HepG2 (cell line): ENCODE measurements around the gene CPNE2. TPM values are rescaled to one million over a fixed set of nuclear protein-coding genes. Genes with fewer than 3 reads are reported as not detected.
A peak's percentile ranks its signal among the peaks of the same experiment; 100 is the strongest.

Experiments
- ARNT ChIP-seq: fragments of 450-650 bp; IDR thresholded peaks from 2 replicates; pipeline ENCODE4 v1.6.1; 2017
- CEBPZ ChIP-seq: IDR thresholded peaks from 2 replicates; pipeline ENCODE4 v1.6.1; 2012; ENCODE audit warnings: low read length, improper control_type of control experiment
- FOXP1 ChIP-seq, 2 experiments: fragments of 450-650 bp in 1 of 2; IDR thresholded peaks; 2 replicates each; pipeline ENCODE4 v1.6.1; 2017 to 2018; ENCODE audit warnings: antibody characterized with exemption in 1 of 2
- GPBP1L1 ChIP-seq: sonication (generic); formaldehyde crosslinking; IDR thresholded peaks from 2 replicates; pipeline ENCODE4 v1.5.0; 2020; ENCODE audit warnings: mild to moderate bottlenecking, missing genetic modification reagents
- KMT2B ChIP-seq: IDR thresholded peaks from 2 replicates; pipeline ENCODE4 v1.6.1; 2016; ENCODE audit warnings: missing genetic modification reagents, missing compliant biosample characterization
- MAX ChIP-seq: IDR thresholded peaks from 2 replicates; pipeline ENCODE4 v1.6.1; 2012; ENCODE audit warnings: inconsistent platforms
- NRL ChIP-seq: sonication (generic); formaldehyde crosslinking; IDR thresholded peaks from 2 replicates; pipeline ENCODE4 v1.5.0; 2020; ENCODE audit warnings: missing genetic modification reagents, mild to moderate bottlenecking, moderate library complexity, borderline replicate concordance
- RFX3 ChIP-seq: IDR thresholded peaks from 2 replicates; pipeline ENCODE4 v1.6.1; 2016; ENCODE audit warnings: missing biosample characterization, missing genetic modification reagents
- SATB2 ChIP-seq: sonication (generic); formaldehyde crosslinking; IDR thresholded peaks from 2 replicates; pipeline ENCODE4 v1.5.0; 2020; ENCODE audit warnings: missing genetic modification reagents
- SMARCE1 ChIP-seq: fragments of 450-650 bp; IDR thresholded peaks from 2 replicates; pipeline ENCODE4 v1.6.1; 2017; ENCODE audit warnings: borderline replicate concordance
- SP2 ChIP-seq: sonication (generic); formaldehyde crosslinking; IDR thresholded peaks from 2 replicates; pipeline ENCODE4 v1.5.1; 2020; ENCODE audit warnings: mild to moderate bottlenecking, missing genetic modification reagents
- ZIK1 ChIP-seq: sonication (generic); formaldehyde crosslinking; IDR thresholded peaks from 2 replicates; pipeline ENCODE4 v1.5.0; 2020; ENCODE audit warnings: mild to moderate bottlenecking, low read depth, missing genetic modification reagents, borderline replicate concordance
- ZNF10 ChIP-seq: sonication (generic); formaldehyde crosslinking; IDR thresholded peaks from 2 replicates; pipeline ENCODE4 v1.4.0; 2020; ENCODE audit warnings: mild to moderate bottlenecking, low read depth, missing genetic modification reagents, borderline replicate concordance
- ZNF251 ChIP-seq: sonication (generic); formaldehyde crosslinking; IDR thresholded peaks from 2 replicates; pipeline ENCODE4 v1.9.0; 2021; ENCODE audit warnings: mild to moderate bottlenecking, missing genetic modification reagents
- ZNF256 ChIP-seq: sonication (generic); formaldehyde crosslinking; conservative IDR thresholded peaks from 2 replicates; pipeline ENCODE4 v1.4.0; 2020; ENCODE audit warnings: missing genetic modification reagents
- ZNF607 ChIP-seq: sonication (generic); formaldehyde crosslinking; IDR thresholded peaks from 2 replicates; pipeline ENCODE4 v1.5.1; 2020; ENCODE audit warnings: missing genetic modification reagents, mild to moderate bottlenecking, borderline replicate concordance
- ZNF691 ChIP-seq: sonication (generic); formaldehyde crosslinking; IDR thresholded peaks from 2 replicates; pipeline ENCODE4 v1.4.0; 2020; ENCODE audit warnings: missing genetic modification reagents, low read depth, mild to moderate bottlenecking, borderline replicate concordance
- polyA plus RNA-seq, 8 experiments: library from polyadenylated mRNA; depleted of rRNA in 3 of 8; stranded (reverse) in 7 of 8; unstranded in 1 of 8; fragments of >200 nt; fragmentation: Illumina TruSeq in 4 of 8; extraction: Trizol in 4 of 8; gene quantifications; 2 replicates each; pipeline versions ENCODE4 v1.2.1 to v1.2.3, GENCODE V29; 2011 to 2016; ENCODE audit warnings: low read depth in 4 of 8, missing spikeins in 1 of 8, mixed read lengths in 1 of 8; ENCODE audit not compliant: insufficient read depth in 1 of 8
- total RNA-seq, 5 experiments: library from RNA; depleted of rRNA; stranded (reverse); fragments of >200 nt; fragmentation: Illumina TruSeq; extraction: Trizol; gene quantifications; 2 replicates each; pipeline ENCODE4 v1.2.3, GENCODE V29; 2016; ENCODE audit warnings: low read depth in 1 of 5
- TF ChIP-seq, protein P1 (sequence below): fragments of 450-650 bp; IDR thresholded peaks from 2 replicates; pipeline ENCODE4 v1.6.1; 2017
- TF ChIP-seq, protein P2 (sequence below): sonication (generic); formaldehyde crosslinking; IDR thresholded peaks from 2 replicates; pipeline ENCODE4 v1.8.0; 2022; ENCODE audit warnings: missing genetic modification reagents, mild to moderate bottlenecking, moderate library complexity, borderline replicate concordance

CPNE2 gene
- total and polyA plus RNA-seq, 2 of the 13 experiments (the other 11 are each of a cell fraction or from before 2014, with no cell fraction given) = 10.6 to 23.3 TPM

DNA sequence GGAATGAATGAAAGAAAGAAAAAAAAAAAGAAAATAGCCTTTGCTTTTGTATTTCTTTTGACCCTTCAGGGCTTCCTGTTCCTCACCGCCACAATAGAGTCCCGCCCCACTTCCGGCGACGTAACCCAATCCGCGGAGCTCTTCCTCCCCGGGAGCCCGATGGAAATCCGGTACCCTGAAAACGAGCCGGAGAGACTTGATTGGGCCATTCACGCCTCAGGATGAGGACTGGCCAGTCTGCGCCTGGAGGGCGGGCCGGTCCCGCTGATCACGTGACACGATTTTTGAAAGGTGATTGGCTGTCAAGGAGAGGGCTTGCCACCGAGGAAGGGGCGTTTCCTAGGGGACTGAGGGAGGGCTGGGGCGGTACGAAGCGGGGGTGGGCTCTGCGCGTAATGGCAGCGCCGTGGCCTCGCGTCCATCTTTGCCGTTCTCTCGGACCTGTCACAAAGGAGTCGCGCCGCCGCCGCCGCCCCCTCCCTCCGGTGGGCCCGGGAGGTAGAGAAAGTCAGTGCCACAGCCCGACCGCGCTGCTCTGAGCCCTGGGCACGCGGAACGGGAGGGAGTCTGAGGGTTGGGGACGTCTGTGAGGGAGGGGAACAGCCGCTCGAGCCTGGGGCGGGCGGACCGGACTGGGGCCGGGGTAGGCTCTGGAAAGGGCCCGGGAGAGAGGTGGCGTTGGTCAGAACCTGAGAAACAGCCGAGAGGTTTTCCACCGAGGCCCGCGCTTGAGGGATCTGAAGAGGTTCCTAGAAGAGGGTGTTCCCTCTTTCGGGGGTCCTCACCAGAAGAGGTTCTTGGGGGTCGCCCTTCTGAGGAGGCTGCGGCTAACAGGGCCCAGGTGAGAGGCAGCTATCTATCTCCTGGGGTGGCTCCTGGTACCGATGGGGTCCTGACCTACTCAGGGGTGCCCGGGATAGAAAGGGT lies 93.8 kb downstream of the CPNE2 start, which contains the start of the genes PSME3IP1 and RSPRY1 (continued):
- TF ChIP-seq, protein P1, sequence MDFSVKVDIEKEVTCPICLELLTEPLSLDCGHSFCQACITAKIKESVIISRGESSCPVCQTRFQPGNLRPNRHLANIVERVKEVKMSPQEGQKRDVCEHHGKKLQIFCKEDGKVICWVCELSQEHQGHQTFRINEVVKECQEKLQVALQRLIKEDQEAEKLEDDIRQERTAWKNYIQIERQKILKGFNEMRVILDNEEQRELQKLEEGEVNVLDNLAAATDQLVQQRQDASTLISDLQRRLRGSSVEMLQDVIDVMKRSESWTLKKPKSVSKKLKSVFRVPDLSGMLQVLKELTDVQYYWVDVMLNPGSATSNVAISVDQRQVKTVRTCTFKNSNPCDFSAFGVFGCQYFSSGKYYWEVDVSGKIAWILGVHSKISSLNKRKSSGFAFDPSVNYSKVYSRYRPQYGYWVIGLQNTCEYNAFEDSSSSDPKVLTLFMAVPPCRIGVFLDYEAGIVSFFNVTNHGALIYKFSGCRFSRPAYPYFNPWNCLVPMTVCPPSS = peak; percentile 100
- TF ChIP-seq ZNF10 (CRISPR knock-in tag) = no peak
- peak; percentile 89; the same call in 1 of the 2 replicates for TF ChIP-seq ZNF691 (CRISPR knock-in tag)
- TF ChIP-seq, protein P2, sequence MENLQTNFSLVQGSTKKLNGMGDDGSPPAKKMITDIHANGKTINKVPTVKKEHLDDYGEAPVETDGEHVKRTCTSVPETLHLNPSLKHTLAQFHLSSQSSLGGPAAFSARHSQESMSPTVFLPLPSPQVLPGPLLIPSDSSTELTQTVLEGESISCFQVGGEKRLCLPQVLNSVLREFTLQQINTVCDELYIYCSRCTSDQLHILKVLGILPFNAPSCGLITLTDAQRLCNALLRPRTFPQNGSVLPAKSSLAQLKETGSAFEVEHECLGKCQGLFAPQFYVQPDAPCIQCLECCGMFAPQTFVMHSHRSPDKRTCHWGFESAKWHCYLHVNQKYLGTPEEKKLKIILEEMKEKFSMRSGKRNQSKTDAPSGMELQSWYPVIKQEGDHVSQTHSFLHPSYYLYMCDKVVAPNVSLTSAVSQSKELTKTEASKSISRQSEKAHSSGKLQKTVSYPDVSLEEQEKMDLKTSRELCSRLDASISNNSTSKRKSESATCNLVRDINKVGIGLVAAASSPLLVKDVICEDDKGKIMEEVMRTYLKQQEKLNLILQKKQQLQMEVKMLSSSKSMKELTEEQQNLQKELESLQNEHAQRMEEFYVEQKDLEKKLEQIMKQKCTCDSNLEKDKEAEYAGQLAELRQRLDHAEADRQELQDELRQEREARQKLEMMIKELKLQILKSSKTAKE = no peak
- no peak for TF ChIP-seq ZNF256 (CRISPR knock-in tag)
- peak; percentile 90 for TF ChIP-seq SP2 (CRISPR knock-in tag)
- no peak for TF ChIP-seq CEBPZ
- TF ChIP-seq GPBP1L1 (CRISPR knock-in tag) = no peak
- TF ChIP-seq MAX = no peak; the same call in none of the 2 replicates
- no peak for TF ChIP-seq SMARCE1
- TF ChIP-seq ZNF251 = no peak; the same call in 1 of the 2 replicates
- TF ChIP-seq ARNT = no peak
- TF ChIP-seq ZIK1 (CRISPR knock-in tag) = peak; percentile 89; the same call in 1 of the 2 replicates
- 0 out of 2 replicates have a peak, but pooled peaks have one; percentile 2 for TF ChIP-seq SATB2 (CRISPR knock-in tag)
- no peak for TF ChIP-seq FOXP1 (IDR thresholded peaks at IDR 0.05)
- TF ChIP-seq FOXP1 (CRISPR knock-in tag; IDR thresholded peaks at IDR 0.05) = no peak
- peak; percentile 75 for TF ChIP-seq NRL (CRISPR knock-in tag)
- TF ChIP-seq ZNF607 (CRISPR knock-in tag) = peak; percentile 70; the same call in 1 of the 2 replicates
- peak; percentile 86 for TF ChIP-seq KMT2B (CRISPR knock-in tag)
- peak; percentile 54; the same call in 1 of the 2 replicates for TF ChIP-seq RFX3 (CRISPR knock-in tag)
